ENCODE data around the gene S100A9.

Gene S100A9

GRCh38 chr1:153360592-153361479 lies 3.2 kb downstream of the S100A9 start:
- no peak for DNase-seq (ENCODE audit: low read depth, low spot score)

DNA sequence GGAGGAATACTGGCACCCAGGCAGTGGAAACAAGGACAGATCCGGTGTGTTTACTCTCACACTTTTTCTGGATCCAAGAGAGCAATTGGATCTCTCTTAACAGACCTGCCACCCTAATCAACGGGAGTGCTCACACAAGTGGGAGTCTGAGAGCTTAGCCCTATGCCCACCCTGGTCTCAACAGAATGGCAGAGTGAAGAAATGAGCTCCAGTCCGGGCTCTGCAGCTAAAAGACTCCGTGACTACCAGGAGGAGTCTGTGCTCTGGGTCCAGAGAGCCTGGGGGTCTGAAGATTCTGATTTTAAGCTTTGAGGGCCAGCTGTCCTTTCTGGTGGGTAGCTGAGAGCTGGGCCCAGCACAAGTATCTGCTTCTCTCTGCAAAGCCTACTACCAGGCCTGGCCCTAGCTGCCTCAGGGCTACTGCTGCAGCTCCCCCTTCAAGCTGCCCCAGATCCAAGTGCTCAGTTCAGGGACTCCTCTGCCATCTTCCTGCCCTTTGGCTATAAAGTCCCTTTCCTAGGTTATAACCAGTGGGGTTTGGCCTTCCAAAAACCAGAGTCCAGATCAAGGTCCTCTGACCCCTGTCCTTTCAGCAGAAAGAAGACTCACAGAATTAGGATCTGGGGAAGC lies 3.9 kb downstream of the S100A9 start:
- DNase-seq (ENCODE audit: low read depth, low spot score), result no peak

GRCh38 chr1:153362187-153362775 lies 4.6 kb downstream of the S100A9 start:
- no peak for DNase-seq (ENCODE audit: low read depth, low spot score)

DNA sequence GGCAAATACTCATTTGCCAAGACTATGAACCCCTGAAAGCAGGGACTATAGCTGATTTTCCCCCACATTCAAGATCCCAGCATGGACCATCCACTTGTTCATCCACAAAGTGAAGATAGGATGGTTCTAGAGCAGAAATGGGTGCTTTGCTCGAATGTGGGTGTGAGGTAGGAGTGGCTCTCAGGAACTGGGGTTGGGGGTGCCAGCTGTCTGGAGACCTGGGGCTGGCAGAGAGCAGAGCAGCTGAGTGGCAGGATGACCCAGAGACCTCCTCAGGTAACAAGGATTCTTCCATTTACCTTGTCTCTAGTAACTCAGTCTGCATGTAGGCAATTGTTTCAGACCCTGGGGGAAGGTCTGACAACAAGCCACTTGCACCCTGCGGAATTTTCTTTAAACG lies 6.0 kb downstream of the S100A9 start:
- DNase-seq (ENCODE audit: low read depth, low spot score), result no peak

- no peak for DNase-seq (ENCODE audit: low read depth, low spot score)
Observed at GRCh38 chr1:153364156-153364555, 6.5 kb downstream of the S100A9 start.

- DNase-seq (ENCODE audit: low read depth, low spot score), result no peak
Observed at GRCh38 chr1:153364766-153365666, 7.4 kb downstream of the S100A9 start.

- DNase-seq (ENCODE audit: low read depth, low spot score), result no peak
Observed at GRCh38 chr1:153365696-153366095, 8.0 kb downstream of the S100A9 start.

GRCh38 chr1:153366261-153366660 lies 8.6 kb downstream of the S100A9 start:
- no peak for DNase-seq (ENCODE audit: low read depth, low spot score)

DNA sequence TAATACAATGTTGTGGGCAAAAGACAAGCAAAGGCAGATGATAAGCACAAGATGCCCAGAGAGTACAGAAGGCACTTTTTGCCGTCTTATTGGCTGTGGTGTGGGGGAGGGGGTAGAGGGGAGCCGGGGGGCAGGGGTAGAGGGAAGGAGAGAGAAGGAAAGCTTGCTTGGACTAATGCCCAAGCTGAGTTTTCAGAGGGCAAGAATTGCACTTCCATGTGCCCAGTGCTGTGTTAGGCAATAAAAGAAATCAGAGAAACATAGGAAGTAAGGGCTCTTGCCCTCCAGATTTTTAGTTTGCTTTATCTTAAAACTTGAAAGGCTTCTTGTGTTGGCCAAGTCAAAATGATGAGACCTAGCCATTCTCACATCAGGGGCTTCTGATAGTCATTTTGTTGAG lies 9.4 kb downstream of the S100A9 start:
- no peak for DNase-seq (ENCODE audit: low read depth, low spot score)

- no peak for DNase-seq (ENCODE audit: low read depth, low spot score)
Observed at GRCh38 chr1:153368495-153368894, 10.8 kb downstream of the S100A9 start.

- no peak for DNase-seq (ENCODE audit: low read depth, low spot score)
Observed at GRCh38 chr1:153370146-153370545, 12.5 kb downstream of the S100A9 start.

GRCh38 chr1:153371231-153371630 lies 13.6 kb downstream of the S100A9 start:
- no peak for DNase-seq (ENCODE audit: low read depth, low spot score)

DNA sequence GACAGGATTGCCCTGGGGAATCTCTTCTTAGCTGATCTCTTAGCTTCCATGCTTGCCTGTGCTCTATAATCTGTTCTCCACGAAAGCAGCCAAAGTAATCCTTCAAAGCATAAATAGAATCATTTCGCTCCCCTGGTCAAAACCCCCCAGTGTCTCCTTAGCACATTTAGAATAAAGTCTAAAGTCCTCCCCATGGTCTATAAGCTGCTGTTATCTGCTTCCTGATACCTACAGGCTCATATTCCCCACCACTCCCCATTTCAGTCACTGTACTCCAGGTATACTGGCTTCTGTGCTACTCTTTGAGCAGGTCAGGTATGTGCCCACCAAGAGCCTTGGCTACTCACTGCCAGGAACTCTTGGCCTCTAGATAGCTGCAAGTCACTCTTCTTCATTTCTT lies 14.9 kb downstream of the S100A9 start:
- no peak for DNase-seq (ENCODE audit: low read depth, low spot score)

DNA sequence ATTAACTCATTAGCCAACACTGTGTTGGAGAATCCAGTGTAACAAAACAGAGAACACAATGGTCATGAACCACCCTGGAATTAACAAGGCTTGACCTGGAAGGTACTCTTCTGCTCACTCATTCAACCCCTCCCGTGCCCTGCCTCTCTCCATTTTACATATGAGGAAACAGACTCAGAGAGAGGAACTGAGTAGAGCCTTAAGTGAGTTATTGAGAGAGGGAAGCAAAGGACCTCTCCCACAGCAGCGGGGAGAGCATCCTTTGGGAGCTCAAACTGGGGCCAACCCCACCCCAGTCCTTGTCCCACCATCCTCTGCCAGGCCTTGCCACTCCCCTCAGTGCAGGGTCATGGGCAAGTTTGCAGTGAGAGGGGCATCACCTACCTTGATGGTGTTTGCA lies 16.4 kb downstream of the S100A9 start:
- no peak for DNase-seq (ENCODE audit: low read depth, low spot score)

DNA sequence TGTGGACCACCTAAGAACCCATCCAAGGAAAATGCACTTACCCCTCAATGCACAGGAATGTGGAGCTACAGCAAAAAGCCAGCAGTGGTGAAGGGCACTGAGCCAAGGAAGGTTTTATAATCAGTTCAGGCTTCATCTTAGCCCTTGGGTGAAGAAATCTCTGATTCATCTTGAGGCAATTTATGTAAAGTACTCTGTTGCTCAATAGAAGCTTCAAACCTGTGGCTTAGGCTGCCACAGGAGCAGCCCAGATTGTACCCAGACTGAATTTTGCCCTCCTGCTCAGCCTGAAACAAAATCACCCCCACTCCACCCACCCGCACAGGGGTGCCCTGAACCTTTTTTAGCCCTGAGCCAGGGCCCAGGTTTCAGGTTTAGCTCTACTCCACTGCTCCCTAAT lies 17.9 kb downstream of the S100A9 start, which contains the start of gene S100A12:
S100A12 (minus strand) TSS at position 111 of the 400 bp plus-strand sequence. CDS start 1,029 bp downstream, outside the sequence.
- DNase-seq (ENCODE audit: low read depth, low spot score), result no peak

- no peak for DNase-seq (ENCODE audit: low read depth, low spot score)
Observed at GRCh38 chr1:153379591-153379990, 21.9 kb downstream of the S100A9 start.

GRCh38 chr1:153380711-153381110 lies 23.1 kb downstream of the S100A9 start:
- DNase-seq (ENCODE audit: low read depth, low spot score), result no peak

DNA sequence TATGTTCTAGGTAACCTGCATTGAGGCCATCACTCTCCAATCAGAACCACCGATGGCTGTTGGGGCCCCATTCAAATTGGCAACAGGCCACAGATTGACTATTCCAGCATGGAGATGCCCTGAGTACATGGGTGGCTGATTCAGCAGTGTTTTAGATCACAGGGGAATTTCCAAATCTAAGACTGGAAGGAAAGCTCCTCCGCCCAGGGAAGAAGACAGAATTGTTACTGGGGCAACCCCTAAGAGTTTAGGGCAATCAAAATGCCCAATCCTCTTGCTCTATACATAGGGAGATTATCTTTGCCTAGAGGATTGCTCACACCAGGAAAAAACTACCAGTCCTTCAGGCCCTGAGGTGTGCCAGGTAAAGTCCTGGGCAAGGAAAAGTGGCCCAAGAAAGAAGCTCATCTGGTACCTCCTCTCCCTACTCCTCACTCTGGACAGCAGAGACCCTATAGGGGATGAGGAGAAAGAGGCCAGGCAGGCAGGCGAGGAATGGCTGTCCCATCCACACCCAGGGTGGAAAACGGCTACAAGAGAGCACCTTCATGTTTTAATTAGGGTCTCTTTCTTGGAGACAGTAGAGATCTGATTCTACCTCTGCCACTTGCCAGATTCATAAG lies 27.4 kb downstream of the S100A9 start:
- no peak for DNase-seq (ENCODE audit: low read depth, low spot score)

GRCh38 chr1:153386500-153386901 lies 28.8 kb downstream of the S100A9 start:
- DNase-seq (ENCODE audit: low read depth, low spot score), result no peak

GRCh38 chr1:153387001-153387400 lies 29.3 kb downstream of the S100A9 start:
- DNase-seq (ENCODE audit: low read depth, low spot score), result no peak

- no peak for DNase-seq (ENCODE audit: low read depth, low spot score)
Observed at GRCh38 chr1:153387785-153388184, 30.1 kb downstream of the S100A9 start.

Data from iPS DF 19.7 (cell line).